Vagina (tissue), 2 donors: ENCODE results near the gene B9D2. TPM values are rescaled to one million over a fixed set of nuclear protein-coding genes. Genes with fewer than 3 reads are reported as not detected.

ENCODE experiments used
- DNase-seq, 2 donors: peaks; one replicate each; pipeline ENCODE4 v3.0.0-alpha.2; 2017; ENCODE audit errors: extremely low spot score in 2 of 2
- H3K27ac ChIP-seq: fragments of 200-600 bp; sonication (generic); one replicate; pipeline ENCODE4 v1.5.1; 2019
- H3K27me3 ChIP-seq: fragments of 200-600 bp; sonication (generic); one replicate; pipeline ENCODE4 v1.5.1; 2019
- H3K36me3 ChIP-seq, 2 donors: fragments of 200-600 bp; sonication (generic); one replicate each; pipeline ENCODE4 v1.5.1; 2017 to 2019
- H3K4me1 ChIP-seq: fragments of 200-600 bp; sonication (generic); one replicate; pipeline ENCODE4 v1.5.1; 2019
- H3K4me3 ChIP-seq, 2 donors: fragments of 200-600 bp; sonication (generic); 1 replicate in 1 of 2; 2 replicates in 1 of 2; pipeline ENCODE4 v1.5.1; 2016 to 2019
- H3K9me3 ChIP-seq: fragments of 200-600 bp; sonication (generic); one replicate; pipeline ENCODE4 v1.5.1; 2019
- POLR2A ChIP-seq, 2 donors: fragments of 450-650 bp; IDR thresholded peaks; one replicate each; pipeline ENCODE4 v1.6.1; 2017; ENCODE audit warnings: antibody characterized with exemption in 2 of 2, mild to moderate bottlenecking in 2 of 2, moderate library complexity in 2 of 2
- POLR2AphosphoS5 ChIP-seq, 2 donors: sonication (generic); formaldehyde crosslinking; IDR thresholded peaks; one replicate each; pipeline ENCODE4 v1.9.0; 2017; ENCODE audit warnings: antibody characterized with exemption in 2 of 2, mild to moderate bottlenecking in 2 of 2, low read depth in 1 of 2; ENCODE audit not compliant: insufficient read depth in 1 of 2
- intact Hi-C: fragments of 100-400 bp; cut with DNase I; formaldehyde crosslinking; loops from one replicate; pipeline ENCODE4 v1.15.1; 2023
- total RNA-seq: library from RNA; depleted of rRNA; stranded (reverse); fragments of >200 nt; gene quantifications from one replicate; pipeline ENCODE4 v1.2.3, GENCODE V29; 2016
- TF ChIP-seq, protein P1 (sequence below), 3 experiments: fragments of 450-650 bp in 2 of 3; fragments of 200-600 bp in 1 of 3; sonication (generic) in 1 of 3; IDR thresholded peaks; one replicate each; pipeline ENCODE4 v1.5.1; 2017 to 2019; ENCODE audit warnings: antibody characterized with exemption in 3 of 3, mild to moderate bottlenecking in 2 of 3, moderate library complexity in 2 of 3

B9D2 gene
- total RNA-seq, 1 donor from 2014 or later: not detected

GRCh38 chr19:41364524-41365391 is 809 bp upstream of the B9D2 start:
- Histone ChIP-seq H3K4me1 (peaks cover 23% of the 10 kb centered on the region), H3K27me3 (no peaks in the 10 kb centered on the region)
- TF ChIP-seq POLR2A (IDR thresholded peaks at IDR 0.05) (no peak), POLR2AphosphoS5 (IDR thresholded peaks at IDR 0.05; ENCODE audit: insufficient read depth in 1 of 2, low read depth in 1 of 2) (no peak)
- TF ChIP-seq, protein P1, sequence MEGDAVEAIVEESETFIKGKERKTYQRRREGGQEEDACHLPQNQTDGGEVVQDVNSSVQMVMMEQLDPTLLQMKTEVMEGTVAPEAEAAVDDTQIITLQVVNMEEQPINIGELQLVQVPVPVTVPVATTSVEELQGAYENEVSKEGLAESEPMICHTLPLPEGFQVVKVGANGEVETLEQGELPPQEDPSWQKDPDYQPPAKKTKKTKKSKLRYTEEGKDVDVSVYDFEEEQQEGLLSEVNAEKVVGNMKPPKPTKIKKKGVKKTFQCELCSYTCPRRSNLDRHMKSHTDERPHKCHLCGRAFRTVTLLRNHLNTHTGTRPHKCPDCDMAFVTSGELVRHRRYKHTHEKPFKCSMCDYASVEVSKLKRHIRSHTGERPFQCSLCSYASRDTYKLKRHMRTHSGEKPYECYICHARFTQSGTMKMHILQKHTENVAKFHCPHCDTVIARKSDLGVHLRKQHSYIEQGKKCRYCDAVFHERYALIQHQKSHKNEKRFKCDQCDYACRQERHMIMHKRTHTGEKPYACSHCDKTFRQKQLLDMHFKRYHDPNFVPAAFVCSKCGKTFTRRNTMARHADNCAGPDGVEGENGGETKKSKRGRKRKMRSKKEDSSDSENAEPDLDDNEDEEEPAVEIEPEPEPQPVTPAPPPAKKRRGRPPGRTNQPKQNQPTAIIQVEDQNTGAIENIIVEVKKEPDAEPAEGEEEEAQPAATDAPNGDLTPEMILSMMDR (IDR thresholded peaks at IDR 0.05): no peak

DNA sequence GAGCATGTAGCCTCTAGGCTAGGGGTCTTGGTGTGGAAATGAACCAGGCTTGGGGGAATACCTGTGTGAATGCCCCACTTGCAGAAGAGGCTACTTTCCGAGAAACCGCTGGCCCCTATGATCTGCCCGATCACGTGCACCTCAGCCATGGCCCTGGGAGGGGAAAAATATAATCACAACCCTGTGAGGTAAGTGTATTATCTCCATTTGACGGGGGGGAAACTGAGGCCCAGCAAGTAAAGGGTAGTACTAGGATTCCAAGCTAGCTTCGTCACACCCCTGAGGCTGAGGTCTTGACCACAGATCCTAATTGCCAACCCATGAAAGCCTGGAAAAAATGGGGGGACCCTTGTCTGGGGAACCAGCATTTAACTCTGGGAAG is 587 bp downstream of the B9D2 start:
- DNase-seq: no peak
- Histone ChIP-seq H3K36me3 (no peaks in the 10 kb centered on the region), H3K9me3 (no peaks in the 10 kb centered on the region), H3K27me3 (no peaks in the 10 kb centered on the region), H3K4me1 (peaks cover 23% of the 10 kb centered on the region), H3K4me3 (peak overlapping the region; percentile 60 to 86), H3K27ac (peak overlapping the region; percentile 97)
- intact Hi-C loops: no loop called here
- no peak for TF ChIP-seq POLR2AphosphoS5 (IDR thresholded peaks at IDR 0.05; ENCODE audit: insufficient read depth in 1 of 2, low read depth in 1 of 2)
- TF ChIP-seq, protein P1 (IDR thresholded peaks at IDR 0.05): no peak
- TF ChIP-seq POLR2A (IDR thresholded peaks at IDR 0.05): no peak

More at GRCh38 chr19:41364524-41365391, 809 bp upstream of the B9D2 start:
- peak overlapping the region; percentile 97 for H3K27ac ChIP-seq
- no peaks in the 10 kb centered on the region for H3K9me3 ChIP-seq
- intact Hi-C loops: no loop called here
- DNase-seq: no peak
- H3K36me3 ChIP-seq: no peaks in the 10 kb centered on the region
- peak overlapping the region; percentile 60 to 86 for H3K4me3 ChIP-seq

DNA sequence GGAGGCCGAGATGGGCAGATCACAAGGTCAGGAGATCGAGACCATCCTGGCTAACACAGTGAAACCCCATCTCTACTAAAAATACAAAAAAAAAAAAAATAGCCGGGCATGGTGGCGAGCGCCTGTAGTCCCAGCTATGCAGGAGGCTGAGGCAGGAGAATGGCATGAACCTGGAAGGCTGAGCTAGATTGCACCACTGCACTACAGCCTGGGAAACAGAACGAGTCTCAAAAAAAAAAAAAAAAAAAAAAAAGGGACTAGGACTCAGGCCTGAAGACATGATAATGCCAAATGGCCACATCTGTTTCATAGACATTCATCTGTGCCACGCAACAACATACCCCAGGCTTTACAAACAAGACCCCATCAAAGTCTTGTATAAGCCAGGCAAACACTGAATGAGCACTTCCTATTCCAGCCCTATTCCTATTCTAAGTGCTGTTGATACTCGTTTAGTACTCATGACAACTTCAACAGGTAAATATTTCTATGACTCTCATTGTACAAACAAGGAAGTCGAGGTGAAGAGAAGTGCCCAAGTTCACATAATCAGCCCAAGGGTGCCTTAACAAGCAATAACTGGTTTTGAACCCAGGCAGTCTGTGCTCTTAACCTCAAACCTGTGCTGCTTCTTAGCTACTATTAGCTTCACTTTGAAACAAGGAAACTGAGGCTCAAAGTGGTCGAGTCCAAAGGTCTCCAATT is 1.7 kb downstream of the B9D2 start:
- Histone ChIP-seq H3K27ac (no peak overlapping the region), H3K4me1 (peaks cover 14% of the 10 kb centered on the region), H3K4me3 (no peak overlapping the region), H3K27me3 (no peaks in the 10 kb centered on the region), H3K36me3 (no peaks in the 10 kb centered on the region), H3K9me3 (no peaks in the 10 kb centered on the region)
- intact Hi-C loops: no loop called here
- TF ChIP-seq POLR2A (IDR thresholded peaks at IDR 0.05) (no peak), POLR2AphosphoS5 (IDR thresholded peaks at IDR 0.05; ENCODE audit: insufficient read depth in 1 of 2, low read depth in 1 of 2) (no peak)
- TF ChIP-seq, protein P1 (IDR thresholded peaks at IDR 0.05): no peak
- no peak for DNase-seq

- H3K27me3 ChIP-seq: no peaks in the 10 kb centered on the region
- H3K36me3 ChIP-seq: no peaks in the 10 kb centered on the region
- DNase-seq: no peak
- no peaks in the 10 kb centered on the region for H3K9me3 ChIP-seq
- H3K27ac ChIP-seq: no peak overlapping the region
- TF ChIP-seq POLR2AphosphoS5 (IDR thresholded peaks at IDR 0.05; ENCODE audit: insufficient read depth in 1 of 2, low read depth in 1 of 2) (no peak), POLR2A (IDR thresholded peaks at IDR 0.05) (no peak)
- TF ChIP-seq, protein P1 (IDR thresholded peaks at IDR 0.05): no peak
- H3K4me3 ChIP-seq: no peak overlapping the region
- peaks cover 10% of the 10 kb centered on the region for H3K4me1 ChIP-seq
- intact Hi-C loops: no loop called here
Observed at GRCh38 chr19:41359741-41360140, 4.2 kb downstream of the B9D2 start.
